ENCODE measurements around the gene SMARCA4.
"Not testable (repeated sequence)": the region's sequence is repeated elsewhere in the genome, so short reads cannot be mapped to it uniquely, and the experiment has no call there.

The SMARCA4 gene

GRCh38 chr19:10981252-10981895 lies 20.5 kb downstream of the SMARCA4 start:
- no peak for DNase-seq

GRCh38 chr19:10983026-10983425 lies 22.2 kb downstream of the SMARCA4 start:
- DNase-seq = no peak

DNA sequence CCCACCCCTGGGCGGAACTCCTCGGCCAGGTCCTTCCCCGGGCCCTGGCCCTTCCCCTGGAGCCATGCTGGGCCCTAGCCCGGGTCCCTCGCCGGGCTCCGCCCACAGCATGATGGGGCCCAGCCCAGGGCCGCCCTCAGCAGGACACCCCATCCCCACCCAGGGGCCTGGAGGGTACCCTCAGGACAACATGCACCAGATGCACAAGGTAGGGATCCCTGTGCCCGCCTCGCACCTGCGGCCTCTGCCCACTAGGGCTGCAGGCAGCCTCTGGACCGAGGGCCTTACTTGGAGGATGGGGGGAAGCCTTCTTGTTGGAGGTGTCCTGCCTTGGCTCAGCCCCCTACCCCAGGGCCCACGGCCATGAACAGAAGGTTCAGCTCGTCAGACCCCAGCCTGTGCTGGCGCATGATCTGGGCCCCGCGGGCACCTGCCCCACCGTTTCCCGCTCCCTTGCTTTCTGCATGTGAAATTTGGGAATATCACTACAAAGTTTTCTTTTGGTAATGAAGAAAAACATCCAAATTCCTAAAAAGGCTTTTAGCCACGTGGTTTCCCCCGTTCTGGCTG lies 23.4 kb downstream of the SMARCA4 start:
- DNase-seq = no peak

DNA sequence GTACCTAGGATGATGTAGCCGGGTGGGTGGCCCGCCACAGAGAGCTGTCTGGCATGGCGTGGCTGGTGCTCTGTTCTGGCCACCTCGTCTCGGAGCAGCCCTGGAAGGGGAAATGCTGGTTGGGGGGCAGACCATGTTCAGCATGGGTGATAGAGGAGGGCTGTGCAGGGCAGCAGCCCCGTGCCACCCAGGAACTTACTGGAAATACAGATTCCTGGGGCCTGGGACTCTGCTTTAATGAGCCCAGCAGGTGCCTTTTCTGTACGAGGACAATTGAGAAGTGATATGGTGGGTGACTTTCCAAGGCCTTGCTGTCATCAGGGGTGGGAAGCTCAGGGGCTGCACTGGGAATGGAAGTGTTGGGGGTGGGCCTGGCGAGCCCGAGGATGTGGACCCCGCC lies 24.7 kb downstream of the SMARCA4 start:
- no peak for DNase-seq

GRCh38 chr19:10986301-10987127 lies 25.7 kb downstream of the SMARCA4 start:
- no peak for DNase-seq

DNA sequence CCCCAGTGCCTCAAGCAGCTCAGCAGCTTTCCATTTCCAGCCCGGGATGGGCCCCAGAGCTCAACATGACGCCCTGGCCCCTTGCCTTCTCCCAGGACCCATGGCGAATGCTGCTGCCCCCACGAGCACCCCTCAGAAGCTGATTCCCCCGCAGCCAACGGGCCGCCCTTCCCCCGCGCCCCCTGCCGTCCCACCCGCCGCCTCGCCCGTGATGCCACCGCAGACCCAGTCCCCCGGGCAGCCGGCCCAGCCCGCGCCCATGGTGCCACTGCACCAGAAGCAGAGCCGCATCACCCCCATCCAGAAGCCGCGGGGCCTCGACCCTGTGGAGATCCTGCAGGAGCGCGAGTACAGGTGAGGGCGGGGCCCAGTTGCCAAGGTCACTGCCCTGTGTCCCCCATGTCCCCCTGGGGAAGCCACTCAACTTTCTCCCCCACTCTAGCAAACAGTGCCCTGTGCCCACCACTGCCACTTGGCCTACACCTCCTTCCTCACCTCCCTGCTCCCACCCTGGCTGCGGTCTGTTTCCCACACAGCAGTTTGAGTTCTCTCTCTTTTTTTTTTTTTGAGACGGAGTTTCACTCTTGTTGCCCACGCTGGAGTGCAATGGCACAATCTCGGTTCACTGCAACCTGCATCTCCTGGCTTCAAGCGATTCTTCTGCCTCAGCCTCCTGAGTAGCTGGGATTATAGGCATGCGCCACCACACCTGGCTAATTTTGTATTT lies 26.9 kb downstream of the SMARCA4 start:
- no peak for DNase-seq

- DNase-seq = no peak
Measured at GRCh38 chr19:10988380-10988779, 27.6 kb downstream of the SMARCA4 start.

GRCh38 chr19:10988921-10989320 lies 28.1 kb downstream of the SMARCA4 start:
- DNase-seq = no peak

GRCh38 chr19:10991076-10991475 lies 30.2 kb downstream of the SMARCA4 start:
- DNase-seq = no peak

DNA sequence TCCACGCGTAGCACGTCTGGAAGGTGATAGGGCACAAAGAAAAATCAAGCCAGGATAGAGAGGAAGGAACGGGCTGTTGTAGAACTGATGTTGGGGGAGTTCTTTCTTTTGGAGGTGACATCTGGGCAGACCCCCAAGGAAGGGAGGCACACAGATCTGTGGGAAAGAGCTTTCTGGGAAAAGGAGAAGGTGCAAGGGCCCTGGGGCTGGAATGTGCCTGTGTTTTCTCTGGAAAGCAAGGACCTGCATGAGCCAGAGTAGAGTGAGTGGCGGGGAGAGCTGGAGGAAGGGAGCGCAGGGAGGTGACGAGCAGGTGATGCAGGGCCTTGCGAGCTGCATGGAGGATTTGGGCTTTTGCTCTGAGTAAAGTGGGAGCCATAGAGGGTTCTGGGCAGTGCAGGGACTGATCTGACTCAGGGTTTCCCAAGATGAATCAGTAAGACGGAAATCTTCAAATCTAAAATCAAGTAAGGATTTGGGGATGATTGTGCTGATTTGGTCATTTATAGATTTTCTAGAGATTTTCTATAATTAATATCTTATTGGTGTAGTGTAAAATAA lies 30.8 kb downstream of the SMARCA4 start:
- no peak for DNase-seq

DNA sequence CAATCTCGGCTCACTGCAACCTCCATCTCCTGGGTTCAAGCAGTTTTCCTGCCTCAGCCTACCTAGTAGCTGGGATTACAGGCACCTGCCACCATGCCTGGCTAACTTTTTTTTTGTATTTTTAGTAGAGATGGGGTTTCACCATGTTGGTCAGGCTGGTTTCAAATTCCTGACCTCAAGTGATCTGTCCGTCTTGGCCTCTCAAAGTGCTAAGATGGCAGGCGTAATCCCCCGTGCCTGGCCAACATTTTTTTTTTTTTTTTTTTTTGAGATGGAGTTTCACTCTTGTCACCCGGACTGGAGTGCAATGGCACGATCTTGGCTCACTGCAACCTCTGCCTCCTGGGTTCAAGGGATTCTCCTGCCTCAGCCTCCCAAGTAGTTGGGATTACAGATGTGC lies 31.3 kb downstream of the SMARCA4 start:
- DNase-seq = not testable (repeated sequence)

DNA sequence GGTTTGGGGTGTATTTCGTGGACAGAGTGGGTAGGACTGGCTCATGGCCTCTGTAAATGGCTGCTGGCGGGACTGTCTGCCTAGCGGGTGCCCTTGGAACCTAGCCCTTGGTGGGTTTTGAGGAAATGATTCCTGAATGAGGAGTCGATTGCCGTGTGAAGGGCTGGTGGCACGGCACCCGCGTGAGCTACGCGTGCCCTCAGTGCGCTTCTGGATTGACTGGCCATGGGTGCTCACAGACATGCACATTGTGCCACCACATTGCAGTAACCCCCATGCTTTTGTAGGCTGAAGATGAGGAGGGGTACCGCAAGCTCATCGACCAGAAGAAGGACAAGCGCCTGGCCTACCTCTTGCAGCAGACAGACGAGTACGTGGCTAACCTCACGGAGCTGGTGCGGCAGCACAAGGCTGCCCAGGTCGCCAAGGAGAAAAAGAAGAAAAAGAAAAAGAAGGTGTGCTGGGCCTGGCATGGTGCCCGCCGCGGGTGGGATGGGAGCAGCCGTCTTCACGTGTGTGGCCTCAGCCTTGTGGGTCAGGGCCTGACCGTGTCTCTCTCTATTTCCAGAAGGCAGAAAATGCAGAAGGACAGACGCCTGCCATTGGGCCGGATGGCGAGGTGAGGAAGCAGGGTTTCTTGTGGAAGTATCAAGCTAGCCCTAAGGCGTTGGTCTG lies 35.2 kb downstream of the SMARCA4 start:
- no peak for DNase-seq

- DNase-seq = no peak
Measured at GRCh38 chr19:10998045-10998533, 37.3 kb downstream of the SMARCA4 start.

- no peak for DNase-seq
Measured at GRCh38 chr19:10998666-10999065, 37.8 kb downstream of the SMARCA4 start.

DNA sequence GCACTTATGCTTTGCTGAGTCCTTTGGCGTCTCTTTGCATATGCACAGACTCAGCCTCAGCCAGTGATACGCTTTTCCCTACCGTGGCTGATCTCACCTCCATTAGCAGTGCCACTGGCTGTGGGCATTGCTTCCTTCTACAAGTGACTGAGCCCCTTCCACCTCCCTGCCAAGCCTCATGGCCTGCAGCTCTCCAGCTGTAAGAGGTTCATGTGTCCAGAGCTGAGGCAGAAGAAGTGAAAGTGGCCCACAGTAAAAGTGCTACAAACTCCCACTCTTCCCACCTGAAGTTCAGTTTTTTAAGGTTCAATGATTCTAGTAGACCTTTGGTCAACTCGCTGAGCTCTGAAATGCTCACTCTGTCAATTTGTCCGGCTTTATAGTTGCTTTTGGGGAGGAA lies 44.7 kb downstream of the SMARCA4 start:
- DNase-seq = no peak

DNA sequence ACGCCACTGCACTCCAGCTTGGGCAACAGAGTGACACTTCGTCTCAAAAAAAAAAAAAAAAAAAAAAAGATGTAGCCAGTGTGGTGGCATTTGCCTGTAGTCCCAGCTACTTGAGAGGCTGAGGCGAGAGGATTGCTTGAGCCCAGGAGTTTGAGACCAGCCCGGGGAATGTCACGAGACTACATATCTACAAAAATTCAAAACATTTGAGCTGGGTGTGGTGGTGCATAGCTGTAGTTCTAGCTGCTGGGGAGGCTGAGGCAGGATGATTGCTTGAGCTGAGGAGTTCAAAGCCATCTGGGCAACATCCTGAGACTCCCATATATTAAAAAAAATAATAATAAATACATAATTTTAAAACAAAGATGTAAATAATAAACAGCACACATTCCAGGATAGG lies 46.6 kb downstream of the SMARCA4 start:
- DNase-seq = no peak

DNA sequence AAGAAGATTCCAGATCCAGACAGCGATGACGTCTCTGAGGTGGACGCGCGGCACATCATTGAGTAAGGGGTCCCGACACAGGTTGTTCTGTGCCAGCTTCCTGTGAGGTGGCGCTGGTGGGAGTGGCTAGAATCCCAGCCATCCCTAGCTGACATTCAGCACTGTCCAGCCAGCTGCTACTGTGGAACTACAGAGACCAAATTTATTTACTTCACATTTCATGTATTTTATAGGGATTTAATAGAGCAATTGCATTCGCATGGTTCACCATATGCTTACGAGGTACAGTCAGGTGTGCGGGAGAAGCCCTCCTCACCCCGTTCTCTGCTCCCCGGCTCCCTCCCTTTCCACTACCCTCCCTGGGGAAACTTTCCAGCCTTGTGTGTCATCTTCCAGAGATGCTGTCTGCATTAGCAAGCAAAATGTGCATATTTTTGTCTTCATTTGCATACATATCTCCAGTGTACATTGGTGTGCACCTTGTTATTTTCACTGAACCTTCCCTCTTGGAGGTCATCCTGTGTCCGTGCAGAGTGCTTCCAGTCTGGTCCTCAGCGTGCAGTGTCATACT lies 47.2 kb downstream of the SMARCA4 start:
- DNase-seq = no peak

DNA sequence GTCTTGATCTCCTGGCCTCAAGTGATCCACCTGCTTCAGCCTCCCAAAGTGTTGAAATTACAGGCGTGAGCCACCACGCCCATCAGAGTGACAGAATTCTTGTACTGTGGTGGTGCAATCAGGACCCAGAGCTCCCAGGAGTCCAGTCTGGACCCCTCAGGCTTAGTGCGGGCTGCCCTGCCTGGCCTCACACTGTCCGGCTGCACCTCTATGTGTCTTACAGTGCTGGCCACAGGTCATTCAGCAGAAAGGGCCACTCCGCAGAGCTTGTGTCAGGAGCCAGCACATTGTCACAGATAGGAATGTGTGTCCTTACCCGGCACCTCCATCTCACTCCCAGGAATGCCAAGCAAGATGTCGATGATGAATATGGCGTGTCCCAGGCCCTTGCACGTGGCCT lies 49.2 kb downstream of the SMARCA4 start:
- no peak for DNase-seq

DNA sequence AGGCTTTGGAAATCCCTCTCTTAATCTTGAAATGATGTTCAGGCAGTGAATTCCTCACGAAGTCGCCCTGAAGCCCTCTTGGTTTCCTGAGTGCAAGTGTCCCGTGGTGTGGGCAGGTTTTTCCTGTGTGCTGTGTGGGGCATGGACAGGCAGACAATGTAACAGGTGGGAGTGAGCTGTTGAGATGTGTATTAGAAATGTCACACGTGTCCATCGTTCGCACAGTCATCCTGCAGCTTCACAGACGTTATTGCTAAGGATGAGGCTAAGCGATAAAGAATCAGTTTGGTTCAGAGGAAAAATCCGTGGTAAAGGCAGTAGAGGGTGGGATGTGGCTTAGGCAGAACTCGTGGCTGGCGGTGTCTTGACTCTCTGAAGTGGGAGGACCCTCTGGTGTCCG lies 51.7 kb downstream of the SMARCA4 start:
- no peak for DNase-seq

- DNase-seq = no peak
Measured at GRCh38 chr19:11013771-11014170, 52.9 kb downstream of the SMARCA4 start.

DNA sequence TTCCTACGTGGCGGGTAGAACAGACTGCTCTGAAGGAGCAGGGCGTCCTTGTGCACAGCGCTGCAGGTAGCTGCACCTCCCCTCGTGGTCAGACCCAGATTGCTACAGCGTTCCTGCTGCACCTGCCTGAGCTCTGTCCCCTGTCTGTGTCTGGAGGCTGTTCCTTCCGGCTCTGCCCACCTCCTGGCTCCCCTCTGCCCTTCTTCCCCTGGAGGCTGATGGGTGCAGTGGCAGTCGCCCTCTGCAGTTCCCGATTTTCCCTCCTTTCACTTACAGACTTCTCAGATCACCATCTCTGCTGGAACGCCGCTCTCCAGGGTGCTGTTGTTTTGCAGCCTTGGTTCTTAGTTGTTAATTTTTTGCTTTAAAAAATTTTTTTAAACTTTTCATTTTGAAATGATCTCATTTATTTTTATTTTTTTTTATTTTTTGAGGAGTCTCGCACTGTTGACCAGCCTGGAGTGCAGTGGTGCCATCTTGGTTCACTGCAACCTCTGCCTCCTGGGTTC lies 53.6 kb downstream of the SMARCA4 start:
- DNase-seq = no peak

GRCh38 chr19:11016631-11017030 lies 55.8 kb downstream of the SMARCA4 start:
- no peak for DNase-seq

Measured in NCI-H1092 treated with DMSO at 0.1 percent for 48 hours (cell line).